ENCODE data around the gene IL2RA. TPM values are rescaled to one million over a fixed set of nuclear protein-coding genes. Genes with fewer than 3 reads are reported as not detected.

The IL2RA gene
- total RNA-seq, 1 experiment from 2014 or later: not detected

- Histone ChIP-seq H3K27me3 (ENCODE audit: insufficient read depth, low read length) (no peaks in the 10 kb centered on the region), H3K18ac (ENCODE audit: insufficient read length, low read depth, low read length) (no peak overlapping the region), H3K4ac (ENCODE audit: low read depth, low read length) (no peak overlapping the region), H3K23me2 (ENCODE audit: insufficient read length, low read depth, low read length, poor library complexity, severe bottlenecking) (no peaks in the 10 kb centered on the region), H3K23ac (ENCODE audit: insufficient read length, low read depth, low read length) (no peak overlapping the region), H2BK12ac (ENCODE audit: insufficient read length, low read depth, low read length) (no peak overlapping the region), H3T11ph (ENCODE audit: low read length) (no peak overlapping the region), H3K14ac (ENCODE audit: insufficient read depth, low read length) (no peak overlapping the region), H3K27ac (ENCODE audit: insufficient read length, low read depth, low read length) (no peak overlapping the region), H2BK120ac (ENCODE audit: low read depth, low read length, poor library complexity, severe bottlenecking) (no peak overlapping the region), H3K9me3 (ENCODE audit: control insufficient read depth, low read depth, low read length) (no peaks in the 10 kb centered on the region), H4K20me1 (ENCODE audit: control insufficient read depth, insufficient read depth, insufficient read length) (no peaks in the 10 kb centered on the region), H4K91ac (ENCODE audit: insufficient read length, low read depth, low read length) (no peak overlapping the region), H3K79me2 (ENCODE audit: insufficient read depth, low read length) (no peaks in the 10 kb centered on the region), H3K56ac (ENCODE audit: insufficient read length, low read depth, low read length) (no peak overlapping the region), H2BK20ac (ENCODE audit: low read depth, low read length, poor library complexity, severe bottlenecking) (no peak overlapping the region), H3K4me2 (ENCODE audit: insufficient read depth, insufficient read length, low read length) (no peak overlapping the region), H2BK15ac (ENCODE audit: low read depth, low read length) (no peak overlapping the region), H3K9ac (ENCODE audit: extremely low read depth, insufficient read length, low read length) (no peak overlapping the region), H2AK5ac (ENCODE audit: insufficient read length, low read length) (no peak overlapping the region), H4K5ac (ENCODE audit: insufficient read length, low read depth, low read length) (no peak overlapping the region), H4K8ac (replicated peaks; ENCODE audit: insufficient read length, low read depth, low read length) (no peak overlapping the region), H2BK5ac (ENCODE audit: insufficient read length, low read length) (no peak overlapping the region), H3K4me1 (ENCODE audit: insufficient read depth, low read length) (no peaks in the 10 kb centered on the region), H2AFZ (ENCODE audit: low read length) (no peak overlapping the region), H3K79me1 (ENCODE audit: insufficient read depth, low read depth, low read length, poor library complexity, severe bottlenecking) (no peaks in the 10 kb centered on the region)
- H3K27ac Mint-ChIP-seq: peak overlapping the region in 1 of 3 experiments; percentile 2; a peak in 1 of 7 replicates
- H3K4me3 Mint-ChIP-seq: no peak overlapping the region
- H3K9me3 Mint-ChIP-seq: peaks cover 1 to 2% of the 10 kb centered on the region in 2 experiments; a peak in 4 of 5 replicates
- DNase-seq: no peak
- no peak for TF ChIP-seq CTCF (conservative IDR thresholded peaks at IDR 0.05)
- WGBS (ENCODE audit: extremely low coverage, insufficient read length, low lambda C conversion rate): no CpG with 5 or more reads among the region's 13 CpGs
- no peaks in the 10 kb centered on the region for H3K4me1 Mint-ChIP-seq
- H3K36me3 Mint-ChIP-seq (ENCODE audit: insufficient read depth in 1 of 3, low read depth in 3 of 3): peaks cover 0 to under 1% (median under 1%) of the 10 kb centered on the region in 3 experiments; a peak in 1 of 7 replicates
- peaks cover 7% of the 10 kb centered on the region; the same call in 1 of the 2 replicates for H3K27me3 Mint-ChIP-seq (ENCODE audit: low read depth)
Measured at GRCh38 chr10:6035931-6036575, 26.1 kb downstream of the IL2RA start.

Measured in H9 (cell line).